Right atrium auricular region (tissue), 2 donors: ENCODE data around the gene UBE2V1. TPM values are rescaled to one million over a fixed set of nuclear protein-coding genes. Genes with fewer than 3 reads are reported as not detected.

Source experiments
- DNase-seq: peaks from one replicate; pipeline ENCODE4 v3.0.0-alpha.2; 2019; ENCODE audit warnings: low spot score
- H3K27ac ChIP-seq, 2 donors: fragments of 200-600 bp; sonication (generic); 1 replicate in 1 of 2; 2 replicates in 1 of 2; pipeline ENCODE4 v1.5.1; 2016 to 2019
- H3K27me3 ChIP-seq, 2 donors: fragments of 200-600 bp; sonication (generic); one replicate each; pipeline versions ENCODE4 v1.5.1 to v1.6.0; 2017 to 2019
- H3K36me3 ChIP-seq: fragments of 200-600 bp; sonication (generic); one replicate; pipeline ENCODE4 v1.5.1; 2016
- H3K4me1 ChIP-seq, 2 donors: fragments of 200-600 bp; sonication (generic); one replicate each; pipeline versions ENCODE4 v1.5.1 to v1.6.0; 2017 to 2019
- H3K4me3 ChIP-seq, 2 donors: fragments of 200-600 bp; sonication (generic); 1 replicate in 1 of 2; 2 replicates in 1 of 2; pipeline ENCODE4 v1.5.1; 2017 to 2019; ENCODE audit warnings: mild to moderate bottlenecking in 1 of 2, moderate library complexity in 1 of 2
- H3K9me3 ChIP-seq, 2 donors: fragments of 200-600 bp; sonication (generic); one replicate each; pipeline ENCODE4 v1.5.1; 2019
- CTCF ChIP-seq, 2 donors: fragments of 200-600 bp; sonication (generic); IDR thresholded peaks; one replicate each; pipeline ENCODE4 v1.5.1; 2019; ENCODE audit warnings: antibody characterized with exemption in 2 of 2
- total RNA-seq, 2 donors: library from RNA; depleted of rRNA; stranded (reverse); fragments of >200 nt; gene quantifications; one replicate each; pipeline ENCODE4 v1.1.0, GENCODE V29; 2016

UBE2V1 gene
- total RNA-seq, 2 donors from 2014 or later = 61.2 to 70.2 TPM

GRCh38 chr20:50052550-50053361 is 60.2 kb downstream of the UBE2V1 start:
- no peak overlapping the region for H3K4me3 ChIP-seq
- DNase-seq = no peak
- no peak overlapping the region for H3K27ac ChIP-seq
- no peak for TF ChIP-seq CTCF (IDR thresholded peaks at IDR 0.05)
- no peaks in the 10 kb centered on the region for H3K9me3 ChIP-seq
- H3K4me1 ChIP-seq = peaks cover 0 to 30% of the 10 kb centered on the region in 2 donors
- H3K36me3 ChIP-seq = no peaks in the 10 kb centered on the region
- no peaks in the 10 kb centered on the region for H3K27me3 ChIP-seq

GRCh38 chr20:50050660-50051308 is 62.2 kb downstream of the UBE2V1 start:
- no peak overlapping the region for H3K4me3 ChIP-seq
- H3K36me3 ChIP-seq = no peaks in the 10 kb centered on the region
- H3K27ac ChIP-seq = no peak overlapping the region
- H3K27me3 ChIP-seq = no peaks in the 10 kb centered on the region
- H3K9me3 ChIP-seq = no peaks in the 10 kb centered on the region
- no peak for TF ChIP-seq CTCF (IDR thresholded peaks at IDR 0.05)
- H3K4me1 ChIP-seq = peaks cover 0 to 47% of the 10 kb centered on the region in 2 donors
- no peak for DNase-seq

- Histone ChIP-seq H3K4me1 (peaks cover 0 to 42% of the 10 kb centered on the region in 2 donors), H3K27me3 (no peaks in the 10 kb centered on the region), H3K27ac (no peak overlapping the region), H3K9me3 (no peaks in the 10 kb centered on the region), H3K4me3 (no peak overlapping the region), H3K36me3 (no peaks in the 10 kb centered on the region)
- DNase-seq = no peak
- no peak for TF ChIP-seq CTCF (IDR thresholded peaks at IDR 0.05)
Measured at GRCh38 chr20:50050214-50050613, 62.7 kb downstream of the UBE2V1 start.

GRCh38 chr20:50049442-50050026 is 63.4 kb downstream of the UBE2V1 start:
- TF ChIP-seq CTCF (IDR thresholded peaks at IDR 0.05) = no peak
- Histone ChIP-seq H3K4me1 (peaks cover 0 to 36% of the 10 kb centered on the region in 2 donors), H3K9me3 (no peaks in the 10 kb centered on the region), H3K27ac (no peak overlapping the region), H3K27me3 (no peaks in the 10 kb centered on the region), H3K36me3 (no peaks in the 10 kb centered on the region), H3K4me3 (no peak overlapping the region)
- DNase-seq = no peak

- no peak for DNase-seq
- TF ChIP-seq CTCF (IDR thresholded peaks at IDR 0.05) = no peak
- Histone ChIP-seq H3K36me3 (no peaks in the 10 kb centered on the region), H3K27me3 (no peaks in the 10 kb centered on the region), H3K9me3 (no peaks in the 10 kb centered on the region), H3K4me3 (no peak overlapping the region), H3K27ac (peak overlapping the region; percentile 77 to 82), H3K4me1 (peaks cover 0 to 36% of the 10 kb centered on the region in 2 donors)
Measured at GRCh38 chr20:50048420-50049166, 64.4 kb downstream of the UBE2V1 start.
